Measurements from ENCODE around the gene MEIKIN. TPM values are rescaled to one million over a fixed set of nuclear protein-coding genes. Genes with fewer than 3 reads are reported as not detected.

Gene MEIKIN
- total RNA-seq, 1 experiment from 2014 or later, result not detected

DNA sequence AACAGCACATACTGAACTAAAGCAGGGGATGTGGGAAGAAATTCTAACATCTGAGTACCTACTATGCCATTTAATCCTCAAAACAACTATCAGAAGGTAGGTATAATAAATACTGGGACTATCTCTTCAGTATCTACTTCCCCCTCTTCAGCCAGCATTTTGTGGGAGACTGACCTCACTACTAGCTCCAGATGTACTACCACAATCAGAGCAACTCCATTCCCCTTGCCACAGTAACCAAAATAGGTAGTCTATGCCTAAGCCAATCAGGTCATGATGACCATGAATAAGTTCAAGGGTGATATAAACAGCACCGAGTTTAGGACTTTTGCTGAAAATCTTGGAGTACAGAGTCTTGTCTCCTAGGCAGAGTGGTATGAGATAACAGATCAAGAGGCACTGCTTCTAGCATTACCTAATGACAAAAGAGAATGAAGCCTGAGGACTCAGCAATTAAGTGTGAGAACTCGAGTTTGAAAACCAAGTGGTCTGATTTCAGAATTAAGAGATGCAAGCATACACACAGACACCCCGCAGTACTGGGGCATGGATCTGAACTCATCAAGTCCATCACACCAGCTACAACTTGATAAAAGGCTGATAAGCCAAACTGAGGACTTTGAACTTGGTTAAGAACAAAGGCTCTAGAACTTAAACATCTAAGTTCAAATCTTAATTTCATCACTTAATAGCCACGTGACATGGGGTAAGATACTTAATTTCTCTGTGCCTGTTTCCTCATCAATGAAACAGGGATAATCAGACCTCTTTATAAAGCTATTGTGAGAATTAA is 158.4 kb downstream of the MEIKIN start:
- H3K9me3 Mint-ChIP-seq, result no peaks in the 10 kb centered on the region
- peaks cover 6% of the 10 kb centered on the region; the same call in 1 of the 2 replicates for H3K79me2 ChIP-seq (ENCODE audit: insufficient read depth, low read length)
- TF ChIP-seq, protein P1, sequence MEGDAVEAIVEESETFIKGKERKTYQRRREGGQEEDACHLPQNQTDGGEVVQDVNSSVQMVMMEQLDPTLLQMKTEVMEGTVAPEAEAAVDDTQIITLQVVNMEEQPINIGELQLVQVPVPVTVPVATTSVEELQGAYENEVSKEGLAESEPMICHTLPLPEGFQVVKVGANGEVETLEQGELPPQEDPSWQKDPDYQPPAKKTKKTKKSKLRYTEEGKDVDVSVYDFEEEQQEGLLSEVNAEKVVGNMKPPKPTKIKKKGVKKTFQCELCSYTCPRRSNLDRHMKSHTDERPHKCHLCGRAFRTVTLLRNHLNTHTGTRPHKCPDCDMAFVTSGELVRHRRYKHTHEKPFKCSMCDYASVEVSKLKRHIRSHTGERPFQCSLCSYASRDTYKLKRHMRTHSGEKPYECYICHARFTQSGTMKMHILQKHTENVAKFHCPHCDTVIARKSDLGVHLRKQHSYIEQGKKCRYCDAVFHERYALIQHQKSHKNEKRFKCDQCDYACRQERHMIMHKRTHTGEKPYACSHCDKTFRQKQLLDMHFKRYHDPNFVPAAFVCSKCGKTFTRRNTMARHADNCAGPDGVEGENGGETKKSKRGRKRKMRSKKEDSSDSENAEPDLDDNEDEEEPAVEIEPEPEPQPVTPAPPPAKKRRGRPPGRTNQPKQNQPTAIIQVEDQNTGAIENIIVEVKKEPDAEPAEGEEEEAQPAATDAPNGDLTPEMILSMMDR (conservative IDR thresholded peaks at IDR 0.05), result no peak
- no peak overlapping the region for H3T11ph ChIP-seq (ENCODE audit: low read length)
- no peak overlapping the region for H3K56ac ChIP-seq (ENCODE audit: insufficient read length, low read depth, low read length)
- H2BK20ac ChIP-seq (ENCODE audit: low read depth, low read length, poor library complexity, severe bottlenecking), result no peak overlapping the region
- H3K9ac ChIP-seq (ENCODE audit: extremely low read depth, insufficient read length, low read length), result no peak overlapping the region
- H3K23me2 ChIP-seq (ENCODE audit: insufficient read length, low read depth, low read length, poor library complexity, severe bottlenecking), result no peaks in the 10 kb centered on the region
- H3K27me3 Mint-ChIP-seq (ENCODE audit: low read depth), result no peaks in the 10 kb centered on the region
- no peak overlapping the region for H3K27ac Mint-ChIP-seq
- H3K23ac ChIP-seq (ENCODE audit: insufficient read length, low read depth, low read length), result no peak overlapping the region
- no peaks in the 10 kb centered on the region for H3K27me3 ChIP-seq (ENCODE audit: insufficient read depth, low read length)
- 0 out of 7 replicates have a peak, but pooled peaks cover 0 to 3% (median 0%) of the 10 kb centered on the region in 3 experiments for H3K36me3 Mint-ChIP-seq (ENCODE audit: insufficient read depth in 1 of 3, low read depth in 3 of 3)
- H3K4me3 Mint-ChIP-seq, result no peak overlapping the region
- H3K14ac ChIP-seq (ENCODE audit: insufficient read depth, low read length), result no peak overlapping the region
- no peaks in the 10 kb centered on the region for H4K20me1 ChIP-seq (ENCODE audit: control insufficient read depth, insufficient read depth, insufficient read length)
- no peak overlapping the region for H3K4ac ChIP-seq (ENCODE audit: low read depth, low read length)
- peaks cover 9 to 11% of the 10 kb centered on the region in 2 experiments for H3K4me1 Mint-ChIP-seq
- no peak overlapping the region for H2AFZ ChIP-seq (ENCODE audit: low read length)
- H2BK12ac ChIP-seq (ENCODE audit: insufficient read length, low read depth, low read length), result no peak overlapping the region
- no peak overlapping the region for H2AK5ac ChIP-seq (ENCODE audit: insufficient read length, low read length)
- H4K8ac ChIP-seq (replicated peaks; ENCODE audit: insufficient read length, low read depth, low read length), result no peak overlapping the region
- H3K4me2 ChIP-seq (ENCODE audit: insufficient read depth, insufficient read length, low read length), result no peak overlapping the region
- DNase-seq, result no peak
- H2BK5ac ChIP-seq (ENCODE audit: insufficient read length, low read length), result no peak overlapping the region
- no peak overlapping the region for H3K27ac ChIP-seq (ENCODE audit: insufficient read length, low read depth, low read length)
- H4K5ac ChIP-seq (ENCODE audit: insufficient read length, low read depth, low read length), result no peak overlapping the region
- H4K91ac ChIP-seq (ENCODE audit: insufficient read length, low read depth, low read length), result no peak overlapping the region
- no CpG with 5 or more reads among the region's 4 CpGs for WGBS (ENCODE audit: extremely low coverage, insufficient read length, low lambda C conversion rate)
- no peaks in the 10 kb centered on the region for H3K4me1 ChIP-seq (ENCODE audit: insufficient read depth, low read length)
- no peak overlapping the region for H2BK120ac ChIP-seq (ENCODE audit: low read depth, low read length, poor library complexity, severe bottlenecking)
- H3K18ac ChIP-seq (ENCODE audit: insufficient read length, low read depth, low read length), result no peak overlapping the region
- peaks cover 12% of the 10 kb centered on the region for H3K79me1 ChIP-seq (ENCODE audit: insufficient read depth, low read depth, low read length, poor library complexity, severe bottlenecking)
- H3K9me3 ChIP-seq (ENCODE audit: control insufficient read depth, low read depth, low read length), result no peaks in the 10 kb centered on the region
- H2BK15ac ChIP-seq (ENCODE audit: low read depth, low read length), result no peak overlapping the region

Data from H9 (cell line).